Epithelial cell of esophagus (primary cell): Measurements from ENCODE around the gene APOL4.
"Not testable (repeated sequence)": the region's sequence is repeated elsewhere in the genome, so short reads cannot be mapped to it uniquely, and the experiment has no call there.

ENCODE experiments used
- DNase-seq: peaks from one replicate; pipeline ENCODE4 v3.0.0; 2010; ENCODE audit warnings: low read depth
- H3K4me3 ChIP-seq: 2 replicates; pipeline ENCODE4 v1.5.1; 2011; ENCODE audit warnings: mild to moderate bottlenecking, low read length, control low read depth
- TF ChIP-seq, protein P1 (sequence below): IDR thresholded peaks from 2 replicates; pipeline ENCODE4 v1.5.1; 2011; ENCODE audit warnings: low read depth, mild to moderate bottlenecking, low read length, control low read depth, inconsistent platforms; ENCODE audit not compliant: insufficient read depth; ENCODE audit errors: missing control alignments

Gene APOL4

DNA sequence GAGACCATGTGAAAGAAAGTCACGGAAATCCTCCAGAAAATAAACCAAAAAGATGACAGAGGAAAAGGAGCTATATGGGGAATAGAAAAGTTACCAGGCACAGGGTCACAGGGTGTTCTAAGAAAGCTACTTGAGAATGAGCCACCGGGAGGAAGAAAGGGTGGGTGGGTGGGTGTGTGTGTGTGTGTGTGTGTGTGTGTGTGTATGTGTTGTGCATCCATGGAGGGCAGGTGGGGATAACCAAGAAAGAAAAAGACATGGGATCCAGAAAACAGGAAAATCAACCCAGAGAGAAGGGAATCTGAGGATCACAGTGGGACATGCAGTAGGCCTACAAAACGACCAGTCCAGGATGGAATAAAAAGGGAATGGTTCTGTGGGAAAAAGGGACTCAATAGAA is 34.0 kb upstream of the APOL4 start:
- no peak for DNase-seq
- TF ChIP-seq, protein P1, sequence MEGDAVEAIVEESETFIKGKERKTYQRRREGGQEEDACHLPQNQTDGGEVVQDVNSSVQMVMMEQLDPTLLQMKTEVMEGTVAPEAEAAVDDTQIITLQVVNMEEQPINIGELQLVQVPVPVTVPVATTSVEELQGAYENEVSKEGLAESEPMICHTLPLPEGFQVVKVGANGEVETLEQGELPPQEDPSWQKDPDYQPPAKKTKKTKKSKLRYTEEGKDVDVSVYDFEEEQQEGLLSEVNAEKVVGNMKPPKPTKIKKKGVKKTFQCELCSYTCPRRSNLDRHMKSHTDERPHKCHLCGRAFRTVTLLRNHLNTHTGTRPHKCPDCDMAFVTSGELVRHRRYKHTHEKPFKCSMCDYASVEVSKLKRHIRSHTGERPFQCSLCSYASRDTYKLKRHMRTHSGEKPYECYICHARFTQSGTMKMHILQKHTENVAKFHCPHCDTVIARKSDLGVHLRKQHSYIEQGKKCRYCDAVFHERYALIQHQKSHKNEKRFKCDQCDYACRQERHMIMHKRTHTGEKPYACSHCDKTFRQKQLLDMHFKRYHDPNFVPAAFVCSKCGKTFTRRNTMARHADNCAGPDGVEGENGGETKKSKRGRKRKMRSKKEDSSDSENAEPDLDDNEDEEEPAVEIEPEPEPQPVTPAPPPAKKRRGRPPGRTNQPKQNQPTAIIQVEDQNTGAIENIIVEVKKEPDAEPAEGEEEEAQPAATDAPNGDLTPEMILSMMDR: no peak
- no peak overlapping the region for H3K4me3 ChIP-seq

DNA sequence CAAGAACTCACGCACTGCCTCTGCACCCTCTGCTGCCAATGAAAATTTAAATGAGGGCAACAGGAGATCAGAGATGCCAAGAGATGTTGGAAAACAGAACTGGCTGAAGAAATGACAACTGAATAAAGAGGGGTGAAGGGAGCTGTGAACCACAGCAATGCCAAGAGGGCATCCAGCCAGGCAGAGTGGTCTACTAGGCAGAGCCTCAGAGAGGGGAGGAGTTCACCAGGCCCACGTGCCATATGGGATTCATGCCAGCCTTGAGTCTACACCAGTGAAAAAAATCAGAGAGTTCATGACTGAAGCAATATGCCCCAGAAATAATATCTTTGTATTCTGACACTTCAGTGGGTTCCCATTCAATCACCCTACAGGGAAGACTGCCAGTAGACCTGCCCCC is 33.3 kb upstream of the APOL4 start:
- no peak overlapping the region for H3K4me3 ChIP-seq
- no peak for DNase-seq
- TF ChIP-seq, protein P1: no peak

DNA sequence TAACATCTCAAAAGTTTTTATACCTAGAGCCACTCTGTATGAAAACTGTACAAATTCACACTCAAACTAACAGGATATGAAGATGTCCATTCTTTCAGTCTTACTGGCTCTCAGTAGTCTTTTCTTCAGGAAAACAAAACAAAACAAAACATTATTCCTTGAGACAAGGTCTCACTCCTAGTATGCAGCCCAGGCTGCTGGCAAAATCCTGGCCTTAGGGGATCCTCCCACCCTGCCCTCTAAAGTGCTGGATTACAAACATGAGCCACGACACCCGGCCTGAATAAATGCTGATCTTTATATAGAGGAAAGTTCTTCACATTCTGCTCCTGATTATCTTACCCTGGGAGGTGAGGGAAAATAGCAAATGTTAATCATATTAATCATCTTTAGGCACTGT is 32.6 kb upstream of the APOL4 start:
- DNase-seq: no peak
- H3K4me3 ChIP-seq: no peak overlapping the region
- TF ChIP-seq, protein P1: no peak

DNA sequence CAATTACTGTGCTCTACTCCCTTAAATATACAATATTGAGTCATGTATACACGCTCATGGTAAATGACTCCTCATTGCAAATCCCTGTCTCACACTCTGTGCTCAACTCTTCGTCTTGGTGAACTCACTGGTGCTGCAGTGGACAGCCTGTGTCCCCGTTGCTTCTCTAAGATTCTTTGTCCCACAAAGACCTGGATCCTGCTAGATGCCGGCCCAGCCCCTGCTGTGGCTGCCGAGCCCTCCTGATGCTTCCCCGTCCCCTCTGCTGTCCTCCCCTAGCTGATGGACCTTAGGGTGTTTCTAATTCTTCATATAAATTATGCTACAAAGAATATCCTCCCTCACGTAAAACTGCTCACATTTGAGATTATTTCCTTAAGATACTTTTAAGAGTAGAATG is 32.2 kb upstream of the APOL4 start:
- TF ChIP-seq, protein P1: no peak
- DNase-seq: no peak
- H3K4me3 ChIP-seq: no peak overlapping the region

DNA sequence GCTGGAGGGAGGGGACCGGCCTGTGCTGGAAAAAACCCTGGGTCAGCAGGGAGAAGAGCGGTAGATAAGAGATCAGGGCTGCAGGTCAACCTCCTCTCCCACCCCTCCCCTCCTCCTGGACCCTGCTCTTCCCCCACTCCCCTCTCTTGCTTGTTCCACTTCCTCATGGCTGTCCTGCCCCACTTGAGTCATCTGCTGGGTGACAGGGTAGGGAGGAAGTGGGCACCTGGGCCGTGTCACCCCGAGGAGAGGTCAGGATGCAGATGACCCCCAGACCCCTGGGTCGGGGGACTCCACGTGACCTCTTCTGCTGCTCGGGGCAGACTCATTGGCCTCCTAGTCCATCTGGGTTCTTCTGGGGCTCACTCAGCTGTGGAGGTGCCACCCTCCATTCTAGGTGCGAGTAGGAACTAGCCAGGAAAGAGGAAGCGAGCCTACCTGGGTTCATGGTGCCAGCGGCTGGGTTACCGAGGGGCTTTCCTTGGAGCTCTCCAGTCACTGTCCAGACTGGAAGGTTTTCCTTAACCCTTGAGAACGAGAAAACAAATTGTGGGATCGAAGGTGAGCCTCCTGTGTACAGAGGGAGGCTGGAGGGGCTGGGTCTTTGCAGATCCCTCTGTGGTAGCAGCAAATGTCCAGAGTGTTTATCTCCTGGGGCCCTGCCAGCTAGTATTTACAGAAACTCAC is 31.2 kb upstream of the APOL4 start:
- DNase-seq: no peak
- H3K4me3 ChIP-seq: no peak overlapping the region

DNA sequence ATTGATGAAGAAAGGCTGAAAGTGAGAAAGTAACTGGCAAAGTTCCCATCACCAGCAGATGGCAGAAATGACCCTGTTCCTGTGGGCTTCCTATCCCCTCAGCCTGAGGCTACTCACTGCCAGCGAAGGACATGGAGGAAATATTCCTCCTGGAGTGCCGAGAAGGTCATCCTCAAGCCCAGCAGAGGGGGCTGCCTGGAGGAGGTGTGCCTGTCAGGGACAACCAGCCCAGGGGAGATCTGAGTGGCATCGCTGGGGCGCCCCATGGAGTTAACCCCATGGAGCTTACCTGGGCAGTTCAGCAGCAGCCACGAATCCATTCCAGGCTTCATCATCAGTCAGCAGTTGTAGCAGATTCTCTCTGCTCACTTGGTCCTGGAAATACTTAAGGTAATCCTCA is 29.4 kb upstream of the APOL4 start:
- DNase-seq, H3K4me3 ChIP-seq: not testable (repeated sequence)

More for the DNA sequence above, 31.2 kb upstream of the APOL4 start:
- TF ChIP-seq, protein P1: no peak

DNA sequence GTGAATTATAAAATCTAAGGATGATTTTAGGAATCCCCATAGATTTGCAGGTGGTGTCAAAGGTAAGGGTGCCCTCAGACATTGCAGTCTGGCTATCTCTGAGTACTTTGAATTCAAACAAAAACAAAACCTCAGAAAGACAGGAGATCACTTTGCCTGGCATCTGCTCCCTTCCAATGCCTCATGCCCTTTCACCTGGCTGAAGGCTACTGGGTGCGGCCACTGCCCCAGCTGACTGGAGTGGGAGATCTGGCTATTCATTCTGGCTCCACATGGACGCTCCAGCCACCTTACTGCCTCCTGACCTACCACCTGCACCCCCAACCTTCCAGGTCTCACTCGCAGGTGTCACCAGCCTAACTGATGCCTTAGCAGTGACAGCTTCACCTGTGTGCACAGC is 28.0 kb upstream of the APOL4 start:
- DNase-seq, H3K4me3 ChIP-seq: not testable (repeated sequence)

DNA sequence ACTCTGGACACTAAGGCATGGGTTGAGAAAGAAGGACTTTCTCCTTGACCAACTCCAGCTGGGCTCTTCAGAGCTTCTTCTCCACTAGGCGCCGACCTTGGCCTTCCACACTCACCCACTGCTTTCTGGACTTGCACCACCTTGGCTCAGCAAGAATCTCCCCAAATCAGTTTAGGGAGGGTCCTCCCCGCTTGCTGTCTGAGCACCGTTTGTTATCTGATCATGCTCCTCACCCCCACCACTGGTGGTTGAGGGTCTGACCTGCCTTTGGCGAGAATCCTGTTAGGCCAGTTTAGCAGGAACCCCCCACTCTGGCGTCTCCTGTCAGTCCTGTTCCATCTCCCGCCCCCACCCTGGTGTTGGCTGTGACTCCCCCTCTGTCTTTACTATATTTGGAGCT is 27.3 kb upstream of the APOL4 start:
- no peak for DNase-seq
- TF ChIP-seq, protein P1: no peak
- H3K4me3 ChIP-seq: no peak overlapping the region

DNA sequence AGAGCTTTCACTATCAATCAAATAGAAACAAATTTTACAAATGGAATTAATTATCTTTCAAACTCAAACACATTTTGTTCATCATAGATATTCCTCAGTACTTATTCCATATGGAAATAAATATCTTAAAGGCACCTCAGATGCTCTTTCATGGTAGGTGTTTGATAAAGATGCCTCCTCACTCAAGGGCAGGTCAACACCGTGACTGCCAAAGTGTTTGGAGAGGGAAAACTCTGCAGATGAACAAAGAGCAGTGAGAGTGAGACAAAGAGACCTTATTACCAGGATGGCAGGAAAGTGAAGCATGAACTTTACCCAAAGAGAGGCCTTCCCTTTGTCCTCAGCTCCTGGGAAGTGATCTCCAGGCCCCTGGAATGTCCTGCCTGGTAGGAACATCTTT is 26.8 kb upstream of the APOL4 start:
- not testable (repeated sequence) for DNase-seq, H3K4me3 ChIP-seq
